Astrocyte of the hippocampus (primary cell): ENCODE measurements around the gene OSBPL9.
"Not testable (repeated sequence)": the region's sequence is repeated elsewhere in the genome, so short reads cannot be mapped to it uniquely, and the experiment has no call there.

ENCODE experiments used
- DNase-seq: peaks from one replicate; pipeline ENCODE4 v3.0.0; 2011; ENCODE audit warnings: low read depth, low spot score

OSBPL9 gene

GRCh38 chr1:51610104-51610503, 6.8 kb upstream of the OSBPL9 start:
- not testable (repeated sequence) for DNase-seq

GRCh38 chr1:51610637-51611036, 6.3 kb upstream of the OSBPL9 start:
- no peak for DNase-seq

- DNase-seq: peak; percentile 37
Observed at GRCh38 chr1:51612447-51612961, 4.4 kb upstream of the OSBPL9 start.

GRCh38 chr1:51615780-51616291, 1.1 kb upstream of the OSBPL9 start:
- DNase-seq: no peak

DNA sequence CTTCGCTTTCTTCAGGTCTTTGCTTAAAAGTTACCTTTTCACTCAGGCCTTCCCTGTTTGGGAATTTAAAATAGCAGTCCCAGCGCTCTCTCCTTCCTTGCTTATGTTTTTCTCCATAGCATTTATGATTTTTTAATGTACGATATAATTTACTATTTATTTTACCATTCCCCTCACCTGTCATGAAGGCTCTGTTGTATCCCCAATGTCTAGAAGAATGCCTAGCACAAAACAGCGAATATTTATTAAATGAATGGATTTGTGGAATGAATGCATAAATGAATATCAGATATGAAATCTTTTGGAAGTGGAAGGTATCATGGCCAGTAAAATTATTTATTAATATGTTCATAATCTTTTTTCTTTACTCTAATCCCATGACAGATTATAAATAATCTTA, 402 bp upstream of the OSBPL9 start:
- DNase-seq: no peak

- no peak for DNase-seq
Observed at GRCh38 chr1:51618715-51619114, 1.8 kb downstream of the OSBPL9 start.

DNA sequence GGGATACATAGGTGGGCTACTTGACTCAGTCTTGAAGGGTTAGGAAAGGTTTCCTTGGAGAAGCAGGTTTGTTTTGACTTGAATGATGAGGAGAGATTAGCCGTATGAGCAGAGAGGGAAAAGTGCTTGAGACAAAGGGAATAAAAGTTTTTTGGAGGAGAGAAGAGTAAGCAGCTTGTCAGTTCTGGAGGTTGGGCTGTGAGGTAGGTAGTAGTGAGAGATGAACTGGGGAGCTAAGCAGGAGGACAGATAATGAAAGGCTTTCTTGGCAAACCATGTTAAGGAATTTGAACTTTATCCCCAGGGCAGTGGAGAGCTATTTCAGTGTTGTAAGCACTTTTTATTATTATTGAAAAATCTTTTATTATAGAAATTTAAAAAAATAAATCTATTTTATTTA, 3.6 kb downstream of the OSBPL9 start:
- no peak for DNase-seq

DNA sequence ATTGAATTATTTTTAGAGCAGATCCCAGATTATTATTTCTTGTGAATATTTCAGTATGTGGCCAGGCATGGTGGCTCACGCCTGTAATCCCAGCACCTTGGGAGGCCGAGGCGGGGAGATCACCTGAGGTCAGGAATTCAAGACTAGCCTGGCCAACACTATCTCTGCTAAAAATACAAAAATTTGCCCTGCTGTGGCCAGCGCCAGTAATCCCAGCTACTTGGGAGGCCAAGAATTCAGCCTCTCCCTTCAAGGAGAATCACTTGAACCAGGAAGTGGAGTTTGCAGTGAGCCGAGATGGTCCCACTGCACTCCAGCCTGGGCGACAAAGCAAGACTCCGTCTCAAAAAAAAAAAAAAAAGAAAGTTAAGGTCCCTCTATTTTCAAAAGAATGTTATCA, 4.3 kb downstream of the OSBPL9 start:
- no peak for DNase-seq

- DNase-seq: no peak
Observed at GRCh38 chr1:51621841-51622454, 5.1 kb downstream of the OSBPL9 start.

DNA sequence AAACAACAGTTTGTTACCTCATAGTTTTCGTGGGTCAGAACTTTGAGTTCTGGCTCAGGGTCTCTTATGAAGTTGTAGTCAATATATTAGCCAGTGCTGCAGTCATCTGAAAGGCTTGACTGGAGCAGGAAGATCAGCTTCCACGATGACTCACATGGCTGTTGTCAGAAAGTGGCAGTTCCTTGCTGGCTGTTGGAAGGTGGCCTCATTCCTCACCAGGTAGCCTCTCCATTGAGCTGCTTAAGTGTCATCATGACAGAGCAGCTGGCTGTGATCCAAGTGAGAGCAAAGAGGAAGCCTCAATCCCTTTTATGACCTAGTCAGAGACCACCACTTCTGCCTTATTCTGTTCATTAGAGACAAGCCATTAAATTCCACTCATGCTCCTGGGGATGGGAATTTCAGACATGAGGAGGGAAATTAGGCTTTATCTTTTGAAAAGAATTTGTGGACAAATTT, 5.6 kb downstream of the OSBPL9 start:
- peak; percentile 70 for DNase-seq

- no peak for DNase-seq
Observed at GRCh38 chr1:51623025-51623424, 6.1 kb downstream of the OSBPL9 start.

DNA sequence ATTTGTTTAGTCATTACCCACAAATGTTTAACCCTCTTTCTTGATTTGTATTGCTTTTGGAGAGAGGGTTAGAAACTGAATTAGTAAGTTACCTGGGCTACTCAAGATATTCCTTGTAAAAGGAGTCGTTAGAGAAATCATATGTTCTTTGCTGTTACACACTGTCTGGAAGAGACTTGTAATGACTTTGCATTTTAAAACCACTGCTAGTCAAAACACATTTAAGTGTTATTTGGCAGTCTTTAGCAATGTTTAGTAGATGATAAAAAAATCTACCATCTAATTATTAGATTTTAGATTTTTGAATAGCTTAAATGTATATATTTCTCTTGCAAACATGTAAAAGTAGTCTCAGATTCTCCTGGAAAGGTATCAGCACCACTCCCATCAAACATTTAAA, 6.6 kb downstream of the OSBPL9 start:
- DNase-seq: no peak

- DNase-seq: no peak
Observed at GRCh38 chr1:51624855-51625254, 8.0 kb downstream of the OSBPL9 start.

DNA sequence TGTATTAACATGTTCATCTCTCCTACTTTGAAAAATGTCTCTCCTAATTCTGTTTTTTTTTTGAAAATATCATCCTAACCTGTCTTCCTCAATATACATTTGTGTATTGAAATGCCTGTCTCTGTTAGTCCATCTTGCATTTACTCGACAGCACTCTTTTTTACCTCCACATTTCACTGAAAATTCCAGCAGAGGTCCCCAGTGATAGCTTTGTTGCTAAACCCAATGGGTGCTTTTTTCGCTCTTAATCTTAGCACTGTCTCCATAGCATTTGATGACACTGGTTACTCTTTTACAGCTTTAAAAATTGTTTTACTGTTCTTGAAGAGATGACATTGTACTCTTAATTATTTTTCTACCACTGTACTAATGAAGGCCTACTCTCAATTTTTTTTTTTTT, 10.8 kb downstream of the OSBPL9 start:
- DNase-seq: peak; percentile 62

- DNase-seq: no peak
Observed at GRCh38 chr1:51628715-51629590, 12.1 kb downstream of the OSBPL9 start.

DNA sequence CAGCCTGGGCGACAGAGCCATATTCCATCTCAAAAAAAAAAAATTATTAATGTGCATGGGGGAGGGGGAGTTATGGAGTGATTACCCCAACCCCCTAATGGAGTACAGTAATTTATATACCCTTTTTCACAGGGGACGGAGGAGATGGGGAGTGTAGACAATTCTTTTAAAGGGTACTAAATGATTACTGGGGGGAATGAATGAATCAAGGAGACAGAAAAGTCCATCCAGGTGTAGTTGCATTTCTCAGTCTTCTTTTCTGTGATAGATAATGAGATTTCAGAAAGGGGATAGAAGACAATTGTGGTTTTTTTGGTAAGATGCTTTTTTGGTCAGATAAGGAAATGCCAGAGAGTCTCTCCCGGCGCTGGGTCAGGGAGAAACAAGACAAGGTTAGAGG, 13.0 kb downstream of the OSBPL9 start:
- DNase-seq: no peak

DNA sequence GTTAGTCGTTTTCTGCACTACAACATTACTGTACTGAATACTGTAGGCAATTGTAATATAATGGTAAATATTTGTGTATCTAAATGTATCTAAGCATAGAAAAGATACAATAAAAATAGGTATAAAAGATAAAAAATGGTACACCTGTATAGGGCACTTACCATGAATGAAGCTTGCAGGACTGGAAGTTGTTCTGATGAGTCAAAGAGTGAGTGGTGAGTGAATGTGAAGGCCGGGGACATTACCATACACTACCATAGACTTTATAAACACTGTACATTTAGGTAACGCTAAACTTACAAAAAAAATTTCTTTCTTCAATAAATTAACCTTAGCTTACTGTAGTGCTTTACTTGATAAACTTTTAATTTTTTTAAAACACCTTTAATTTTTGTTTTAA, 13.5 kb downstream of the OSBPL9 start:
- no peak for DNase-seq

- DNase-seq: no peak
Observed at GRCh38 chr1:51630922-51631321, 14.0 kb downstream of the OSBPL9 start.

GRCh38 chr1:51631747-51632146, 14.9 kb downstream of the OSBPL9 start:
- no peak for DNase-seq

DNA sequence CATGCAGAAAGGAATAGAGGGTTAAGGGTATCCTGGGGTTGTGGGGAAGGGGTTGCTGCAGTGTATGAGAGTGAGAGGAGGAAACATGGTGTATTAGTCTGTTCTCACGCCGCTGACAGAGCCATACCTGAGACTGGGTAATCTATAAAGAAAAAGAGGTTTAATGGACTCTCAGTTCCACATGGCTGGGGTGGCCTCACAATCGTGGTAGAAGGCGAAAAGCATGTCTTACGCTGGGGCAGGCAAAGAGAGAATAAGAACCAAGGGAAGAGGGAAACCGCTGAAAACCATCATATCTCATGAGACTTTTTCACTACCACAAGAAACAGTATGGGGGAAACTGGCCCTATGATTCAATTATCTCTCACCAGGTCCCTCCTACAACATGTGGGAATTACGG, 17.7 kb downstream of the OSBPL9 start:
- DNase-seq: no peak

DNA sequence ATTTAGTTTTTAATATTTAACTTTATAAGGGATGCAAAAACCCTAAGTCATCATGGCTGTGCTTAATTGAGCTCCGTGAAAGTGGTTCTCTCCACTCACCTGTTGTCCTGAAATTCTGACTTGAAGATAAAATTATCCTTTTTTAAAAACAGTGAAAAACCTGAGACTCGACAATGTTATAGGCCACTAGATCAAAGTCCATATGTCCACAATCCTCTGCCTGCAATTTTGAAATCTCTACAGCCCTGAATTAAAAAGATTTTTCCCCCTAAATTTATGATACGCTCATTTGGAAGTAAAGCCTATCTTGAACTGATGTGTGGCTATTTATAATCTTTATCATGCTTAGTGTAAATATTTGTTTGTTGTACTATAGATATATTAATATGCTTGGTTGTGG, 18.7 kb downstream of the OSBPL9 start:
- no peak for DNase-seq

- no peak for DNase-seq
Observed at GRCh38 chr1:51636191-51636590, 19.3 kb downstream of the OSBPL9 start.
